Peyer's patch (tissue), 4 donors: Measurements from ENCODE around the gene SSR2. TPM values are rescaled to one million over a fixed set of nuclear protein-coding genes. Genes with fewer than 3 reads are reported as not detected.
A peak's percentile ranks its signal among the peaks of the same experiment; 100 is the strongest.

ENCODE experiments used
- DNase-seq, 3 donors: peaks; one replicate each; pipeline ENCODE4 v3.0.0-alpha.2; 2017 to 2019
- H3K27ac ChIP-seq, 4 donors: fragments of 200-600 bp; sonication (generic); one replicate each; pipeline ENCODE4 v1.5.1; 2016 to 2019
- H3K27me3 ChIP-seq, 2 donors: fragments of 200-600 bp; sonication (generic); one replicate each; pipeline ENCODE4 v1.5.1; 2019
- H3K36me3 ChIP-seq, 3 donors: fragments of 200-600 bp; sonication (generic); one replicate each; pipeline ENCODE4 v1.5.1; 2016 to 2019
- H3K4me1 ChIP-seq, 4 donors: fragments of 200-600 bp; sonication (generic); one replicate each; pipeline ENCODE4 v1.5.1; 2016 to 2019
- H3K4me3 ChIP-seq, 4 donors: fragments of 200-600 bp; sonication (generic); 1 replicate in 3 of 4; 2 replicates in 1 of 4; pipeline ENCODE4 v1.5.1; 2016 to 2019; ENCODE audit warnings: mild to moderate bottlenecking in 1 of 4
- H3K9me3 ChIP-seq, 4 donors: fragments of 200-600 bp; sonication (generic); one replicate each; pipeline ENCODE4 v1.5.1; 2016 to 2019; ENCODE audit warnings: mild to moderate bottlenecking in 1 of 4
- CTCF ChIP-seq, 6 experiments: fragments of 450-650 bp in 4 of 6; fragments of 200-600 bp in 2 of 6; sonication (generic) in 1 of 6; IDR thresholded peaks; one replicate each; pipeline ENCODE4 v1.5.1; 2017 to 2019; ENCODE audit warnings: antibody characterized with exemption in 6 of 6, mild to moderate bottlenecking in 3 of 6, moderate library complexity in 1 of 6
- POLR2A ChIP-seq, 2 donors: fragments of 450-650 bp; IDR thresholded peaks; one replicate each; pipeline ENCODE4 v1.5.1; 2017; ENCODE audit warnings: antibody characterized with exemption in 2 of 2, mild to moderate bottlenecking in 2 of 2, moderate library complexity in 2 of 2
- total RNA-seq, 4 donors: library from RNA; depleted of rRNA; stranded (reverse); fragments of >200 nt; gene quantifications; one replicate each; pipeline ENCODE4 v1.1.0, GENCODE V29; 2016

SSR2 gene
- total RNA-seq, 4 donors from 2014 or later = 133 to 269 (median 202) TPM

- Histone ChIP-seq H3K36me3 (peaks cover 0 to 36% (median 0%) of the 10 kb centered on the region in 3 donors), H3K9me3 (no peaks in the 10 kb centered on the region), H3K4me1 (peaks cover 0 to 16% (median 4%) of the 10 kb centered on the region in 4 donors), H3K27ac (peak overlapping the region in 2 of 4 donors; percentile 84 to 87), H3K4me3 (peak overlapping the region; percentile 72 to 81 (median 80)), H3K27me3 (no peaks in the 10 kb centered on the region)
- TF ChIP-seq POLR2A (IDR thresholded peaks at IDR 0.05) = no peak
- TF ChIP-seq CTCF (IDR thresholded peaks at IDR 0.05) = no peak
- no peak for DNase-seq
Measured at GRCh38 chr1:156021093-156021428, 310 bp upstream of the SSR2 start.

GRCh38 chr1:156019946-156020292 is 832 bp downstream of the SSR2 start:
- H3K4me1 ChIP-seq = peaks cover 0 to 12% (median 4%) of the 10 kb centered on the region in 4 donors
- no peaks in the 10 kb centered on the region for H3K27me3 ChIP-seq
- peaks cover 0 to 47% (median 0%) of the 10 kb centered on the region in 3 donors for H3K36me3 ChIP-seq
- H3K9me3 ChIP-seq = no peaks in the 10 kb centered on the region
- no peak for DNase-seq
- H3K27ac ChIP-seq = peak overlapping the region in 3 of 4 donors; percentile 81 to 87 (median 84)
- TF ChIP-seq CTCF (IDR thresholded peaks at IDR 0.05) (no peak), POLR2A (IDR thresholded peaks at IDR 0.05) (no peak)
- H3K4me3 ChIP-seq = peak overlapping the region; percentile 72 to 81 (median 80)

- Histone ChIP-seq H3K4me1 (peaks cover 0 to 8% (median 3%) of the 10 kb centered on the region in 4 donors), H3K27ac (no peak overlapping the region), H3K36me3 (peaks cover 0 to 98% (median 0%) of the 10 kb centered on the region in 3 donors), H3K4me3 (no peak overlapping the region), H3K27me3 (no peaks in the 10 kb centered on the region), H3K9me3 (no peaks in the 10 kb centered on the region)
- TF ChIP-seq CTCF (IDR thresholded peaks at IDR 0.05) (no peak), POLR2A (IDR thresholded peaks at IDR 0.05) (no peak)
- DNase-seq = no peak
Measured at GRCh38 chr1:156014829-156015228, 5.9 kb downstream of the SSR2 start.

GRCh38 chr1:156012051-156012817 is 8.5 kb downstream of the SSR2 start:
- no peaks in the 10 kb centered on the region for H3K9me3 ChIP-seq
- no peaks in the 10 kb centered on the region for H3K27me3 ChIP-seq
- no peak overlapping the region for H3K4me3 ChIP-seq
- no peak overlapping the region for H3K27ac ChIP-seq
- H3K4me1 ChIP-seq = no peaks in the 10 kb centered on the region
- DNase-seq = no peak
- H3K36me3 ChIP-seq = peaks cover 0 to 91% (median 0%) of the 10 kb centered on the region in 3 donors
- TF ChIP-seq POLR2A (IDR thresholded peaks at IDR 0.05) (no peak), CTCF (IDR thresholded peaks at IDR 0.05) (no peak)

GRCh38 chr1:156009404-156009803 is 11.3 kb downstream of the SSR2 start:
- Histone ChIP-seq H3K36me3 (peaks cover 0 to 66% (median 0%) of the 10 kb centered on the region in 3 donors), H3K4me3 (no peak overlapping the region), H3K27ac (no peak overlapping the region), H3K27me3 (no peaks in the 10 kb centered on the region), H3K9me3 (no peaks in the 10 kb centered on the region), H3K4me1 (no peaks in the 10 kb centered on the region)
- no peak for DNase-seq
- TF ChIP-seq CTCF (IDR thresholded peaks at IDR 0.05) = no peak
- no peak for TF ChIP-seq POLR2A (IDR thresholded peaks at IDR 0.05)
